Glomerular visceral epithelial cell (primary cell): ENCODE data around the gene TMPRSS3.

Experiments
- DNase-seq: peaks from one replicate; pipeline ENCODE4 v3.0.0-alpha.2; 2016; ENCODE audit errors: extremely low spot score

The TMPRSS3 gene

GRCh38 chr21:42332557-42333317 is 63.1 kb downstream of the TMPRSS3 start:
- DNase-seq = no peak

- DNase-seq = no peak
Observed at GRCh38 chr21:42331660-42332059, 64.2 kb downstream of the TMPRSS3 start.

GRCh38 chr21:42330380-42331371 is 65.2 kb downstream of the TMPRSS3 start:
- no peak for DNase-seq

- no peak for DNase-seq
Observed at GRCh38 chr21:42324896-42325295, 71.0 kb downstream of the TMPRSS3 start.
